ENCODE results near the gene CERCAM. TPM values are rescaled to one million over a fixed set of nuclear protein-coding genes. Genes with fewer than 3 reads are reported as not detected.

The CERCAM gene
- total and polyA plus RNA-seq, 2 experiments from 2014 or later: 49.2 to 117 TPM

- no peak overlapping the region for H3K27ac ChIP-seq
- H3K79me2 ChIP-seq: no peaks in the 10 kb centered on the region
- H3K27me3 ChIP-seq: peaks cover 19% of the 10 kb centered on the region
- H3K4me3 ChIP-seq: no peak overlapping the region
- 77% methylated on average over 9 of the region's 9 CpGs for WGBS (ENCODE audit: low lambda C conversion rate, missing lambda C conversion rate)
- H4K20me1 ChIP-seq (ENCODE audit: insufficient read depth, poor library complexity, severe bottlenecking): no peaks in the 10 kb centered on the region
- no peak overlapping the region for H3K4me2 ChIP-seq
- H3K9me3 ChIP-seq (ENCODE audit: low read depth): no peaks in the 10 kb centered on the region
- no peak overlapping the region for H2AFZ ChIP-seq
- no peaks in the 10 kb centered on the region for H3K4me1 ChIP-seq (ENCODE audit: insufficient read depth)
- DNase-seq (ENCODE audit: low spot score): no peak
- TF ChIP-seq EZH2 (IDR thresholded peaks at IDR 0.05; ENCODE audit: borderline replicate concordance) (no peak), CTCF (IDR thresholded peaks at IDR 0.05; ENCODE audit: poor library complexity) (no peak), EZH2phosphoT487 (IDR thresholded peaks at IDR 0.05; ENCODE audit: low read depth, severe bottlenecking, unreplicated experiment) (no peak)
- H3K36me3 ChIP-seq (replicated peaks; ENCODE audit: insufficient read depth, low read depth): no peaks in the 10 kb centered on the region
- no peaks in the 10 kb centered on the region for H3K9me2 ChIP-seq (replicated peaks; ENCODE audit: insufficient read depth)
Observed at GRCh38 chr9:128406848-128407391, 13.7 kb upstream of the CERCAM start.

- Histone ChIP-seq H2AFZ (no peak overlapping the region), H3K4me3 (no peak overlapping the region), H3K27ac (no peak overlapping the region), H3K79me2 (no peaks in the 10 kb centered on the region), H3K36me3 (replicated peaks; ENCODE audit: insufficient read depth, low read depth) (no peaks in the 10 kb centered on the region), H3K27me3 (peaks cover 19% of the 10 kb centered on the region), H3K9me3 (ENCODE audit: low read depth) (no peaks in the 10 kb centered on the region), H3K9me2 (replicated peaks; ENCODE audit: insufficient read depth) (no peaks in the 10 kb centered on the region), H3K4me2 (no peak overlapping the region), H3K4me1 (ENCODE audit: insufficient read depth) (no peaks in the 10 kb centered on the region), H4K20me1 (ENCODE audit: insufficient read depth, poor library complexity, severe bottlenecking) (no peaks in the 10 kb centered on the region)
- no peak for DNase-seq (ENCODE audit: low spot score)
- 32% methylated on average over 24 of the region's 26 CpGs for WGBS (ENCODE audit: low lambda C conversion rate, missing lambda C conversion rate)
- TF ChIP-seq EZH2phosphoT487 (IDR thresholded peaks at IDR 0.05; ENCODE audit: low read depth, severe bottlenecking, unreplicated experiment): no peak
Observed at GRCh38 chr9:128408963-128409431, 11.7 kb upstream of the CERCAM start.

DNA sequence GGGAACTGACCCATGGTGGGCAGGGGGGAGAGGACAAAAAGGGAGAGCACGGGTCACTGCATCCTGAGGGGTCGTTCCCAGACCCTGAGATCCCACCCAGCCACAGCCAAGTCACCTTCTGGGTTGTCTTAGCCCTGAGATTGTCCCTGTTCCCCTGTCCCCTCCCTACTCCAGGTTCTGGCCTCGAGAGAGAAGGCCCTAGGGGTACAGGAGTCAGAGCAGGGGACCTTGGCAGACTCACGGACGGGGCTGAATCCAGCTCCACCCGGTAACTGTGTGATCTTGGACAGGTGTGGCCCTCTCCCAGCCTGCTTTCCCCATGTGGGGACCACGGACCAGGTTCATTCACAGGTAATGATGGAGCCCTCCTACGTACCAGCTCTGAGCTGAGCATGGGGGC, 11.2 kb upstream of the CERCAM start:
- WGBS (ENCODE audit: low lambda C conversion rate, missing lambda C conversion rate): 56% methylated on average over 7 of the region's 8 CpGs
- no peak overlapping the region for H2AFZ ChIP-seq
- no peaks in the 10 kb centered on the region for H4K20me1 ChIP-seq (ENCODE audit: insufficient read depth, poor library complexity, severe bottlenecking)
- no peaks in the 10 kb centered on the region for H3K36me3 ChIP-seq (replicated peaks; ENCODE audit: insufficient read depth, low read depth)
- no peaks in the 10 kb centered on the region for H3K9me3 ChIP-seq (ENCODE audit: low read depth)
- no peak overlapping the region for H3K4me2 ChIP-seq
- no peaks in the 10 kb centered on the region for H3K9me2 ChIP-seq (replicated peaks; ENCODE audit: insufficient read depth)
- H3K27ac ChIP-seq: no peak overlapping the region
- no peak for TF ChIP-seq EZH2phosphoT487 (IDR thresholded peaks at IDR 0.05; ENCODE audit: low read depth, severe bottlenecking, unreplicated experiment)
- no peak for TF ChIP-seq EZH2 (IDR thresholded peaks at IDR 0.05; ENCODE audit: borderline replicate concordance)
- TF ChIP-seq CTCF (IDR thresholded peaks at IDR 0.05; ENCODE audit: poor library complexity): no peak
- H3K27me3 ChIP-seq: peaks cover 23% of the 10 kb centered on the region
- H3K4me1 ChIP-seq (ENCODE audit: insufficient read depth): no peaks in the 10 kb centered on the region
- DNase-seq (ENCODE audit: low spot score): no peak
- no peaks in the 10 kb centered on the region for H3K79me2 ChIP-seq
- H3K4me3 ChIP-seq: no peak overlapping the region

DNA sequence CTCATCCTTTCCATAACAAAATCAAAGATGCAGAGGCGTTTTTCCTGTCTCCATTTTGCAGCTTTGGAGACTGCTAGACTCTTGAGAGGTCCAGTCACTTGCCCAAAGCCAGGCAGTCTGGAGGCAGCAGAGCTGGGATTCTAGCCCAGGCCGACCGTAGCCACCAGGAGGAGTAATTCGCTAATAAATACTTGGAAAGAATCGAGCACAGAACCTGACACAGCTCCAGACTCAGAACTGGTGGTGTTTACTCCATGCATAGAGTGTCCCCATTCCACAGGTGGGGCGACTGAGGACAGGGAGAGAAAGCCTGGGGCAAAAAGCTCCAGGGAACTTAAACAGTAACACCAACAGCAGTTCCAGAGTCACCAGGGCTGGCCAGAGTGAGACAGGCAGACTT, 10.7 kb upstream of the CERCAM start:
- Histone ChIP-seq H3K4me3 (no peak overlapping the region), H3K4me1 (ENCODE audit: insufficient read depth) (no peaks in the 10 kb centered on the region), H3K79me2 (no peaks in the 10 kb centered on the region), H3K4me2 (no peak overlapping the region), H3K9me2 (replicated peaks; ENCODE audit: insufficient read depth) (no peaks in the 10 kb centered on the region), H2AFZ (no peak overlapping the region), H4K20me1 (ENCODE audit: insufficient read depth, poor library complexity, severe bottlenecking) (no peaks in the 10 kb centered on the region), H3K9me3 (ENCODE audit: low read depth) (no peaks in the 10 kb centered on the region), H3K27ac (no peak overlapping the region), H3K27me3 (peaks cover 24% of the 10 kb centered on the region), H3K36me3 (replicated peaks; ENCODE audit: insufficient read depth, low read depth) (no peaks in the 10 kb centered on the region)
- peak; percentile 12 for TF ChIP-seq CTCF (IDR thresholded peaks at IDR 0.05; ENCODE audit: poor library complexity)
- TF ChIP-seq EZH2phosphoT487 (IDR thresholded peaks at IDR 0.05; ENCODE audit: low read depth, severe bottlenecking, unreplicated experiment): no peak
- 39% methylated on average over 6 of the region's 6 CpGs for WGBS (ENCODE audit: low lambda C conversion rate, missing lambda C conversion rate)
- DNase-seq (ENCODE audit: low spot score): no peak
